NCI-H1417 treated with DMSO at 0.1 percent for 48 hours (cell line): ENCODE data around the gene MARS2.
"Not testable (repeated sequence)": the region's sequence is repeated elsewhere in the genome, so short reads cannot be mapped to it uniquely, and the experiment has no call there.

Experiments used
- DNase-seq: peaks from one replicate; lab custom pipeline; 2025; lab: John Stamatoyannopoulos, UW

MARS2 gene

DNA sequence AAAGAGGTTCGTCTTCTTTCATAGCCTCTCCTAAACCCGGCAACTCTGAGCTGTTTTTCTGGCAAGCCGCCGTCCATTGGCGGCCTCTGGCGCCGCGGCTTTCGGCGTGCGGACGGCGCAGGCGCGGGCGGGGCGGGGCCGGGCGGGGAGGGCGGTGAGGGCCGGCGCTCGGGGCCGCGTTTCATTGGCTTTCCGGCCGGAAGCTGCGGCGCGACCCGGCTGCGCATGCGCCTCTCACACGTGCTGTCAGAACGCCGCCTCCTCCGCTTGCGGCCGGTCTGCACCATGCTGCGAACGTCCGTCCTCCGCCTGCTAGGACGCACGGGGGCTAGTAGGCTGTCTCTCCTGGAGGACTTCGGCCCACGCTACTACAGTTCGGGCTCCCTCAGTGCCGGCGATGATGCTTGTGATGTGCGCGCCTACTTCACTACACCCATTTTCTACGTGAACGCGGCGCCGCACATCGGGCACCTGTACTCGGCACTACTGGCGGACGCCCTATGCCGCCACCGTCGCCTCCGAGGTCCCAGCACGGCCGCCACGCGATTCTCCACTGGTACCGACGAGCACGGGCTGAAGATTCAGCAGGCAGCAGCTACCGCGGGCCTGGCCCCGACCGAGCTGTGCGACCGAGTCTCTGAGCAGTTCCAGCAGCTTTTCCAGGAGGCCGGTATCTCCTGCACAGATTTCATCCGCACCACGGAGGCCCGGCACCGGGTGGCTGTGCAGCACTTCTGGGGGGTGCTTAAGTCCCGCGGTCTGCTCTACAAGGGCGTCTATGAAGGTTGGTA, at the start of gene MARS2:
MARS2 (plus strand) TSS at position 249 of the 791 bp plus-strand sequence; CDS start at position 286, 37 bp downstream.
- DNase-seq = peak; percentile 53

DNA sequence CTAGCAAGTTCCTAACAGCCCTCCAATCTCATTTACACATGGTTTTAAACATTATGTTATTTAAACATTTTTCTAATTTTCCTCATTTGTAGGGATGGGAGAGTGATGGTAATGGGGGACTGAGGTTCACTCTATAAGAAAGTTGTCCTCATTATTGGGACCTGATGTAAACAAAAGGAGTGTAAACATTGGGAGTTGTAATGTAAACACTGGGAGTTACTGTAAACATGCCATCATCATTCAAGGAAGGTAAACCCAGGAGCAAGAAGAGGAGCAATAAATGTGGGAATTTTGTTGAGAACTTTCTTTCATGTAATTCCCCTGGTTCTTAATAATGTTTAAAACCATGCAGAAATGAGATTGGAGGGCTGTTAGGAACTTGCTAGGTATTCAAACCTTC, 47.6 kb upstream of the MARS2 start:
- no peak for DNase-seq

DNA sequence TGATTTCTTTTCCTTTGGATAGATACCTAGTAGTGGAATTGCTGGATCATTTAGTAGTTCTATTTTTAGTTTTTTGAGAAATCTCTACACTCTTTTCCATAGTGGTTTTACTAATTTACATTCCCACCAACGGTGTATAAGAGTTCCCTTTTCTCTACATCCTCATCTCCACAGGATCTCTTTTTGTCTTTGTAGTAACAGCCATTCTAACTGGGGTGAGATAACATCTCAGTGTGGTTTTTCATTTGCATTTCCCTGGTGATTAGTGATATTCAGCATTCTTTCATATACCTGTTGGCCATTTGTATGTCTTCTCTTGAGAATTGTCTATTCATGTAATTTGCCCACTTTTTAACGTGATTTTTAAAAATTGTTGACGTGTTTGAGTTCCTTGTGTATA, 43.5 kb upstream of the MARS2 start:
- DNase-seq = no peak

DNA sequence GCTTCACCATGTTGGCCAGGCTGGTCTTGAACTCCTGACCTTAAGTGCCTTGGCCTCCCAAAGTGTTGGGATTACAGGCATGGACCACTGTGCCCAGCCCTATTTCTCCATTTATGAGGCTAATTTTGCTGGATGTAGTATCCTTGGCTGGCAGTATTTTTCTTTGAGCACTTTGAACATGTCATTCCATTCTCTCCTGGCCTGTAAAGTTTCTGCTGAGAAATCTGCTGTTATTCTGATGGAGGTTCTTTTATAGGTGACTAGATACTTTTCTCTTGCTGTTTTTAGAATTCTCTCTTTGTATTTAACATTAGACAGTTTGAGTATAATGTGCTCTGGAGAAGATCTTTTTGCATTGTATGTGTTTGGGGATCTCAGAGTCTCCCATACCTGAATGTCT, 38.9 kb upstream of the MARS2 start:
- no peak for DNase-seq

DNA sequence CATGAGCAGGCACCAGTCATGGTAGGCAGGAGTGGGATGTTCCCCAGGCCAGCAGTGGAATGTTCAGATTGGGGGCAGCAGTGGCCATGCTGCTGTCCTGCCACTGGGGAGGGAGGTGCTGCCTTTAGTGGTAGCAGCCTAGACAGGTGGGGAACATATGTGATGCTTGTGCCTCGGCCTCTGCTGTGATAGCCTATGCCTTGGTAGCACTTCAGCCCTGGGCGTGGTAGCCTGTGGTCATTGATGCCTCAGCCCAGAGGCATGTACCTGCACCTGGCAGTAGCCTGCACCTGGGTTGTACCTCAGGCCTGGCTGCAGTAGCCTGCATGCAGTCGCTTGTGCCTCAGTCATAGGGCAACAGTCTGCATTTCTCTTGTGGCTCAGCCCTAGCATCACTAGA, 36.9 kb upstream of the MARS2 start:
- DNase-seq = no peak

DNA sequence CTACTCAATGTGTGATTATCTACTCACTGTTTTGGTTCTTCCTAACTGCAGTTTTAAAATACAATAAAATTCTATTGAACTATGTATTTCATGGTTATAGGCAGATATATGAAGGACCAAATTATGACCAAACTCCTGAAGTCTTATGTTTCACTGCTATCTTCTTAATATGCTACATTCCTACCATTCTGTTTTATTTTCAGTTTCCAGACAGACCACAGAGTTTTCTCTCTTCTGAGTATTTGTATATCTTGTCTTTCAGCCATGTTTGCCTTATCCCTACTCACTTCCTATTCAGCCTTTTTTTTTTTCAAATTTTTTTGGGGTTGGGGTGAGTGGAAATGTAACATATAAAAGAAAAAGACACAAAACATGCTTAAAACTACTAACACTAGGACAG, 36.1 kb upstream of the MARS2 start:
- DNase-seq = no peak

DNA sequence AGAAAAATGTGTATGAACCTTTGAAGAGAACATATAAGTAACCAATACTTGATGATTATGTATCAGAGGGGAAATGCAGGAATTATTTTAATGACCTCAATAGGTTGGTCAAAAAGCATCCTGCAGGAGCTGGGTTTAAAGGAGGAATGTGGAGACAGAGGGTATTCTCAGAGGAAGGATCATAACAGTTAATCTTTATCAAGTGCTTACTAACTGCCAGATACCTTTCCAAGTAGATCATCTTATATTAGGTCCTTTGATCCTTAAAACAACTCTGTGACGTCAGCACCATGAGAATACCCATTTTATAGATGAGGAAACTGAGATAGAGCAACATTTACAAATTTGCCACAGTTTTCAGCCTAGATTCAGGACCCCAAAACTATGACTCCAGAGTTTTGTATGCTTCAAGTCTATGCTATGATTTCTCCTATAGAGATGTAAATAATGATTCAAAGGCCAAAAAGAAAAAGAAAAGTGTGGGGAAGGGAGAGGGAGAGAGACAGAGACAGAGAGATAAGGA, 32.7 kb upstream of the MARS2 start:
- no peak for DNase-seq

DNA sequence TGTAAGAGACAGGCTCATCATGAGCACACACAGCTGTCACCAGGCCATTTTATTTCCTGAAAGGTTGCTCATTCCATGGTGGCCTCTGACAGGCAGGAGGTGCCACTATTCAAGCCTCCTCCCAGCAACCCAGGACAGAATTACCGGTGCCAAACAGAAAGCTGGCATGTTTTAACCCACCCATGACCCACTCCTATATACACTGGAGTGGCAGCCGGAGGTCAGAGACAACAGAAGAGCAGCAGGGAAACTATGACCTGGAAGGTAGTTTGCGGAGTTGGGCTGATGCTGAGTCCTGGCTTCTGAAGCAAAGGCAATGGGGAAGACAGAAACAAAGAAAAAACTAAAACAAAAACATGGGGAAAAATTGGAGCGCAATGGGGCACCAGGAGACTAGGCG, 32.1 kb upstream of the MARS2 start:
- no peak for DNase-seq

DNA sequence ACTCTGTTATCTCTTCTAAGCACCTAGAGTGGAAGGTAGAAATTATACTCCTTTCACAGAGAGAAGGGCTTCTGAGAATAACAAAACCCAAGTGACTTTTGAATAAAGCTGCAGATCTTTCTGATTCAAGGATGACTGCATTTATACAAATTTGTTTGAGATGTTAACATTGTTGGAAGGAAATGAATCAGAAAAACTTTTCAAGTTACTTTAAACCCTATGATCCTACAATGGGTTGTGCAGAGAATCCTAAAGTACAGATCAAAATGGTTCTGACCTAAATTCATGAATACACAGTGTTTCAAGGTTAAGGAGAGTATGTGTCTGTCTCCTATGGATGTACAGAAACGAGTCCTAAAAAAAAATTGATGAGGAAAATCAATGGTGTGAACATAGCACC, 31.6 kb upstream of the MARS2 start:
- DNase-seq = no peak

DNA sequence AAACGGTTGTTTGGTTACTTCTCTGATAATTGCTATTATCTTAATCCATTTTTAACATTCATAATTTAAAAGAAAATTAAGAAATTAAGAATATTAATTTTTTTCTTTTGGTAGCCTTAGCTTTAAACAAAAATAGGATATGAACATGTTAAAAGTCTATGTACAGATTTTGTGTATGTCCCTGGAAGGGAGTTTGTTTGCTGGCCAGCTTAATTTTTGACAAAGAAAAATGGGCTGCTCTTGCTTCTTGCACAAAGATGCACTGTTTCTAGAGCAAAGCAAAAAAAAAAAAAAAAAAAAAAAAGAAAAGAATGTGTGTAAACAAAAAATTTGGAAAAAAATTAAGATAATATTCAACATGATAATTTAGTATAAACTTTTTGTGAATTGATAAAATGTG, 31.1 kb upstream of the MARS2 start:
- DNase-seq = no peak

DNA sequence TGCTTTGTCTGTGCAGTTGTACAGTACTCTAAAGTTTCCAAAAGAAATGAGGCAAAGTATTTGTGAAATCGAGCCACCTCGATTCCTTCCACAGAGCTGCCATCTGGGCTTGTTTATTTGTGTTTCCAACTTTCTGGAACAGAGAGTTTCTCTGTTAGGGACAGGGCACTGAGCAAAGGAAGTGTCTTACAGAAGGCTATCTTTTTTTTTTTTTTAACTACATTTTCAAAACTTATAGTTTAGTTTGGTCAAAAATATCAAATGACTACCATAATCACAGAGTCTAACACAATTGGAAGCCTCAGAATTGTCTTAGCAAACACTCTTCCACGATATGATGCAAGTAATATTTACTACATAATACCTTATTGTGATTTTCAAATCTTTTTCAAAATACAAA, 30.6 kb upstream of the MARS2 start:
- DNase-seq = no peak

DNA sequence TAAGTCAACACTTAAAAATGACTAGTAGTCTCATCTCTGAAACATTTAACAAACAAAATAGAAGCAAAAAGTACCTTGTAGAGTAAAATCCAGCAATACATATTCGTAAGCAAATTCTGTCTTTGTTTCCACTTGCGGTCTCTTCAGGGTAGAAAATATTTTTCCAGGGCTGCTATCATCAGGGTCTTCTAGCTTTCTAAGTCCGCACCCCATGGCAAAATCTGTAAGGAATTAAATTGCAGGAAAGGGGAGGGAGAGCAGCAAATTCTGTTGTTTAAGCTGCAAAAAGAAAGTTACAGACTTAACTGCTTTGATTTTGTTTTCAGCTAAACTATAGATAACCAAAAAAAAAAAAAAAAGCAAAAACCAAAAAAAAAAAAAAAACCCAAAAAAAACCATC, 29.9 kb upstream of the MARS2 start, which contains the start of gene RFTN2:
RFTN2 (minus strand) TSS at position 342 of the 400 bp plus-strand sequence; CDS start at position 213, 129 bp downstream.
- DNase-seq = no peak

DNA sequence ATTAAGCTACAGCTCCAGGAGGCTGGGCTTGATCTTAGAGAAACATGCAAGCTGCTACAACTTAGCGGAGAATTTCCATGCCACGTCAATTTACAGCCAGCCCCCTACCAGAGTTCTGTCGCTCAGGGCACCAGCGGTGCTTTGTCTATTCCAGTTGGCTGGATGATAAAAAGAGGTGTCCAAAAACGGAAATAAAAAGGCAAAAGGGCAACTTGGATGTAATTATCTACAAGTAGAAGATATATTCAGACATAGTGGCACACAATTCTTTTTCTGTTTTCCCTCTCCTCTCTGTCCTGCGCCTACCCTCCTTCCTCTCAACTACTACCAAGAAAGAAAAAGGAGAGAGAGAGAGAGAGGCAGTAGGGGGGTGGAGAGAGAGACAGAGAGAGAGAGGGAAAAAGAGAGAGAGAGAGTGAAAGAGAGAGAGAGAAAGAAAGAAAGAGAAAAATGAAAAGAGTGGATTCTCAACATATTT, 29.4 kb upstream of the MARS2 start:
- DNase-seq = no peak

DNA sequence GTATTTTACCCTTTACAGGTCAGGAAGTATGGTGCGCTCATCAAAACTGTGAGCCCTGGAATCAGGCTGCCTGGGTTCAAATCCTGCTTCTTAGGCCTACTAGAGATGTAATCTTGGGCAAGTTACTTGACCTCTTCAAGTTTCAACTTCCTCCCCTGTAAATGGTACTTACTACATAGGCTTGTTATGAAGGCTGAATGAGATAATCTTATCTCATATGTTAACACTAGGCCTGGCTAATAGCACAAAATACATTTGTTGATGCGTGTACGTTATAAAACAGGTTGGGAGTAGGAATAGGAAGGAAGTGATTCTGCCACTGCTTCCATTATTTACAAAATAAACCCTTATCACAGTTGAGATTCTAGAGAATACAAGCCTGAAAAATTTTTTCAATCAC, 28.1 kb upstream of the MARS2 start:
- DNase-seq = no peak

DNA sequence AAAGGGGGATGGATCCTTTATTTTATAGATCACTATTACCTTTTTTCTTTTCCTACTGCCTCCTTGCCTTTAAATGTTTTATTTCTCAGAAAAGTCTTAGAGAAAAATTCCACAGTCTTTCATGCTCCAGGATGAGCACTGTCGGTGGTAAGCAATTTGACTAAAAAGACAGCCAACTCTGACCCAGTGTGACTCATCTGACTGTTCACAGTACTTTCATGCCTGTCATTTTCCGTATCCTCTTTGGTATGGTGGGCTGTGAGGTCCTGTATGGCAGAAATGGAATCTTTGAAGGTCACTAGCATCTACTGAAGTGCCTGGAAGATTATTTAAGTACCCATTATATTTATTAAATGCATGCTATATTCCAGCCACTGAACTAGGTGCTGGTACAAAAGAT, 27.7 kb upstream of the MARS2 start:
- DNase-seq = no peak

DNA sequence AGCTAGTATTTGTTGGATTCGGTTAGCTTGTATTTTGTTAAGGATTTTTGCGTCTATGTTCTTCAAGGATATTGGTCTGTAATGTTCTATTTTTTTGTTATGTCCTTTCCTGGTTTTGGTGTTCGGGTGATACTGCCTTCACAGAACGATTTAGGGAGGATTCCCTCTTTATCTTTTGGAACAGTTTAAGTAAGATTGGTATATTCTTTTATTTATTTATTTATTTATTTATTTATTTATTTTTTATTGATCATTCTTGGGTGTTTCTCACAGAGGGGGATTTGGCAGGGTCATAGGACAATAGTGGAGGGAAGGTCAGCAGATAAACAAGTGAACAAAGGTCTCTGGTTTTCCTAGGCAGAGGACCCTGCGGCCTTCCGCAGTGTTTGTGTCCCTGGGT, 10.0 kb upstream of the MARS2 start:
- not testable (repeated sequence) for DNase-seq

DNA sequence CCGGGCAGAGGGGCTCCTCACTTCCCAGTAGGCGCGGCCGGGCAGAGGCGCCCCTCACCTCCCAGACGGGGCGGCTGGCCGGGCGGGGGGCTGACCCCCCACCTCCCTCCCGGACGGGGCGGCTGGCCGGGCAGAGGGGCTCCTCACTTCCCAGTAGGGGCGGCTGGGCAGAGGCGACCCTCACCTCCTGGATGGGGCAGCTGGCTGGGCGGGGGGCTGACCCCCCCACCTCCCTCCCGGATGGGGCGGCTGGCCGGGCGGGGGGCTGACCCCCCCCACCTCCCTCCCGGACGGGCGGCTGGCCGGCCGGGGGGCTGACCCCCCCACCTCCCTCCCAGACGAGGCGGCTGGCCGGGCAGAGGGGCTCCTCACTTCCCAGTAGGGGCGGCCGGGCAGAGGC, 9.2 kb upstream of the MARS2 start:
- DNase-seq = not testable (repeated sequence)

DNA sequence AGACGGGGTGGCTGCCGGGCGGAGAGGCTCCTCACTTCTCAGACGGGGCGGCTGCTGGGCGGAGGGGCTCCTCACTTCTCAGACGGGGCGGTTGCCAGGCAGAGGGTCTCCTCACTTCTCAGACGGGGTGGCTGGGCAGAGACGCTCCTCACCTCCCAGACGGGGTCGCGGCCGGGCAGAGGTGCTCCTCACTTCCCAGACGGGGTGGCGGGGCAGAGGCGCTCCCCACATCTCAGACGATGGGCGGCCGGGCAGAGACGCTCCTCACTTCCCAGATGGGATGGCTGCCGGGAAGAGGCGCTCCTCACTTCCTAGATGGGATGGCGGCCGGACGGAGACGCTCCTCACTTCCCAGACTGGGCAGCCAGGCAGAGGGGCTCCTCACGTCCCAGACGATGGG, 8.6 kb upstream of the MARS2 start:
- not testable (repeated sequence) for DNase-seq

DNA sequence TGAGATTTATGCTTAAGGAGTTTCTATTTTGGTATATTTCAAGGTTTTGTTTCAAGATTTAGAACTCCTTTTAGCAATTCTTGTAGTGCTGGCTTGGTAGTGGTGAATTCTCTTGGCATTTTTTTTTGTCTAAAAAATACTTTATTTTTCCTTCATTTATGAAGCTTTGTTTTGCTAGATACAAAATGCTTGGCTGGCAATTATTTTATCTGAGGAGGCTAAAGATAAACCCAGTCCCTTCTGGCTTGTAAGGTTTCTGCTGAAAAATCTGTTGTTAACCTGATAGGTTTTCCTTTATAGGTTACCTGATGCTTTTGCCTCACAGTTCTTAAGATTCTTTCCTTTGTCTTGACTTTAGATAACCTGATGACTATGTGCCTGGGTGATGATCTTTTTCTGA, 5.4 kb upstream of the MARS2 start:
- not testable (repeated sequence) for DNase-seq

DNA sequence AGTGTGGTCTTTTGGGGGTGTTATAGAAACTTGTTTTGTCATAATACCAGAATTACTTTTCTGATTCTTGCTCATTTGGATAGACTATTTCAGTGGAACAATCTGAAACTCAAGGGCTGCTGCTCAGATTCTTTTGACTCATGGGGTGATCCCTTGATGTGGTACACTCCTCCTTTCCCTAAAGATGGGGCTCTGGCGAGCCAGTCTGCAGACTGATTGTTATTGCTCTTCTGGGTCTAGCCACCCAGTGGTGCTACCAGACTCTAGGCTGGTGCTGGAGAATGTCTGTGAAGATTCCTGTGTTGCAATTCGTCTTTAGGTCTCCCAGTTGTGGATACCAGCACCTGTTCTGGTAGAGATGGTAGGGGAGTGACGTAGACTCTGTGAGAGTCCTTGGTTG, 4.2 kb upstream of the MARS2 start:
- DNase-seq = no peak

DNA sequence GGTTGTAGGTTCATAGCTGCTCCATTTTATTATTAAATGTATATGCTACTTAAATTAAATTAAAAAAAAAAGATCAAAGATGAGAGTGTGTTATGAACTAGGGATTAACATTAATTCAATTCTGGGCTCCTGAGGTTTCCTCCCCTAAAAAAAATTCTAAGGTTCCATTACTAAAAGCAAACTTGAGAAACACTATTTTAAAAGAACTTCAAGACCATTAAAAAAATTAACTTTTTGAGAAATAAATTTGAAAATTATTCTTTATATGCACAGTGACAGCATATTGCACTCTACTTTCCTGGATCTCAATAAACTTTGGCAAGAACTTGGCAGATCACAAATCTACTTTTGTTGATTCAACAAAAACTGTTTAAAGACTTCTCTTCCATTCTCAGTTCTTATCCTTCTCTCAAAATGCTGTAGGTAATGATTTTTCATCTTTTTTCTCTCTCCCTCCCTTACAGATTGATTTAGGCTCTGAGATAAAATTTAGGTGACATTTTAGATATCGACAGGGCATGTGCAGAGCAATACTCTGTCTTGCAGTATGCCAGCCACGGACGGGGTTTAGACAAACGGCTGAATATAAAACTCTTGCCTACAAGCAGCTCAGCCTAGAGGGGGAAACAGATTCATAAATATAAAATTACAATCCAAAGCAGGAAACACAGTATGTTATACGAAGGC, 592 bp upstream of the MARS2 start:
- peak; percentile 16 for DNase-seq

DNA sequence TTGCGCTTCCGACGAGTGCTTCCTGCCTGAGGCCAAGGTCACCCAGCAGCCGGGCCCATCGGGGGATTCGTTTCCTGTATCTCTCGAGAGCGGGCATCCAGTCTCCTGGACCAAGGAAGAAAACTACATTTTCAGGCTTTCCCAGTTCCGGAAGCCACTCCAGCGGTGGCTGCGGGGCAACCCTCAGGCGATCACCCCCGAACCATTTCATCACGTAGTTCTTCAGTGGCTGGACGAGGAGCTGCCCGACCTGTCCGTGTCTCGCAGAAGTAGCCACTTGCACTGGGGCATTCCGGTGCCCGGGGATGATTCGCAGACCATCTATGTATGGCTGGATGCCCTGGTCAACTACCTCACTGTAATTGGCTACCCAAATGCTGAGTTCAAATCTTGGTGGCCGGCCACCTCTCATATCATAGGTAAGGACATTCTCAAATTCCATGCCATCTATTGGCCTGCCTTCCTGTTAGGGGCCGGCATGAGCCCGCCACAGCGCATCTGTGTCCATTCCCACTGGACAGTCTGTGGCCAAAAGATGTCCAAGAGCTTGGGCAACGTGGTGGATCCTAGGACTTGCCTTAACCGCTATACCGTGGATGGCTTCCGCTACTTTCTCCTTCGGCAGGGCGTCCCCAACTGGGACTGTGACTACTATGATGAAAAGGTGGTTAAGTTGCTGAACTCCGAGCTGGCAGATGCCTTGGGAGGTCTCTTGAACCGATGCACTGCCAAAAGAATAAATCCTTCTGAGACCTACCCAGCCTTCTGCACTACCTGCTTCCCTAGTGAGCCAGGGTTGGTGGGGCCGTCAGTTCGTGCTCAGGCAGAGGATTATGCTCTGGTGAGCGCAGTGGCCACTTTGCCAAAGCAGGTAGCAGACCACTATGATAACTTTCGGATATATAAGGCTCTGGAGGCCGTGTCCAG, 1.0 kb downstream of the MARS2 start:
- DNase-seq = no peak
